GM12874 (cell line): ENCODE measurements around the gene TRPV3.

Source experiments
- CTCF ChIP-seq: IDR thresholded peaks from 2 replicates; pipeline ENCODE4 v1.5.1; 2011; ENCODE audit warnings: low read depth, mild to moderate bottlenecking, control low read depth, low read length, moderate library complexity; ENCODE audit not compliant: insufficient read depth

The TRPV3 gene

GRCh38 chr17:3479988-3480387, 77.6 kb downstream of the TRPV3 start:
- no peak for TF ChIP-seq CTCF

GRCh38 chr17:3475812-3476610, 81.6 kb downstream of the TRPV3 start, which contains the start of gene ASPA:
Gene ASPA (plus strand): TSS chr17:3475997. CDS start chr17:3476160, 163 bp downstream.
- TF ChIP-seq CTCF, result no peak

- TF ChIP-seq CTCF, result no peak
These were observed 82.3 kb downstream of the TRPV3 start for GRCh38 chr17:3475251-3475685.

- TF ChIP-seq CTCF, result no peak
These were observed 83.4 kb downstream of the TRPV3 start for GRCh38 chr17:3474212-3474611.

- no peak for TF ChIP-seq CTCF
These were observed 85.5 kb downstream of the TRPV3 start for GRCh38 chr17:3472137-3472536.

GRCh38 chr17:3471599-3471998, 86.0 kb downstream of the TRPV3 start, which contains the start of gene SPATA22:
Gene SPATA22 (minus strand): TSS chr17:3471819. CDS start chr17:3469325, 2,494 bp downstream.
- no peak for TF ChIP-seq CTCF

GRCh38 chr17:3469529-3469928, 88.1 kb downstream of the TRPV3 start:
- no peak for TF ChIP-seq CTCF
